HG03378 (cell line): ENCODE data around the gene CHGA.

Experiments
- ATAC-seq: cut with Tn5 transposase; IDR thresholded peaks from one replicate; pipeline ENCODE4 v1.9.1; 2021; ENCODE audit warnings: mild to moderate bottlenecking, moderate library complexity; ENCODE audit not compliant: unreplicated experiment

Gene CHGA

DNA sequence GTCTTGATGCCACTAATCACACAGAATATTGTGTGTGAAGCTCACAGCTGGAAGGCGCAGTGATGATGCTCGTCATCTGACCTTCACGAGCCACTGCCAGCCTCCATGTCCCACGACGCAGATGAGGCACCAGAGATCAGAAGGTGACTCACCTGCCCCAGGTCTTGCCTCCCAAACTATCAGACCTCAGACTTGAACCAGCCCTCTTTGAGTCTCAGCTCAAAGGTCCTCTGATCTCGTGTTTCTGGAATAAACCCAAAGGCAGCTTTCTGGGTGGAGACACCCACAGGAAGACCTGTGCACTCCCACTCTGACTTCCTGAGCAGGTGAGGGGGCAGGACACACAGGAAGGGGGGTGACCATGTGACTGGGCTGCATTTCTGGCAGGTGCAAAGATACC lies 19.6 kb upstream of the CHGA start:
- ATAC-seq: no peak

DNA sequence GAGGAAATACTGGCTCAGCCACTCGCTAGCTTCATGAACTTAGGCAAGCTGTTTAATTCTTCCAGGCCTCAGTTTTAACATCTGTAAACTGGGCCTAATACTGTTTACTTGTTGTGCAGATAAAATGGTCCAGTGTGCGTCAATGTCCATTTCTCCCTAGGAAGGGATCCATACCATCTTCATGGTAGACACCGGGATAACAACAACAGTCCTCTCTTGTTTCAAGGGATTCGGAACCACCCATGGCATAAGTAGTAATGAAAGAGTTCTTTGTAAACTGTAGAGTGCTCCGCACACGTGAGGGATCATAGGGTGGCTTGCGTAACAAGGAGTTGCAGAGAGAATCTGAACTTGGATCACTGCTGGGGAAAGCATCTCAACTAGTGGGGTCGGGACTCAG lies 17.3 kb upstream of the CHGA start:
- no peak for ATAC-seq

DNA sequence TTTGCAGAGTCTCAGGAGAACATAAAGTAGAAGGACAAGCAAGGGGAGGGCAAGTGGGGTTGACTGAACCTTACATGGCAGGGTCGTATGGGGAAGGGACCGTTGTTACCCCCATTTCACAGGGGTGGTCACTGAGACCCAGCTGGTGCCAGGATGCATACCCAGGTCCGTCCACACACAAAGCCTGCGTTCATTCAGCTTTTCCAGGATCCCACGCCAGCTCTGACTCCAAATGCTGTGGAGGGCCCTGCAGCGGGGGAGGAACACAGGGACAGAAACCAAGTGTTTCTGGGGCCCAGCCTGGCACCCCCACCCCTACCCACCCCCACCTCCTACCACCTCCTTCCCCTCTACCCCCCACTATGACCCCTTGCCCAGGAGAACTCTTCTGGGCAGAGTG lies 16.5 kb upstream of the CHGA start:
- ATAC-seq: no peak

DNA sequence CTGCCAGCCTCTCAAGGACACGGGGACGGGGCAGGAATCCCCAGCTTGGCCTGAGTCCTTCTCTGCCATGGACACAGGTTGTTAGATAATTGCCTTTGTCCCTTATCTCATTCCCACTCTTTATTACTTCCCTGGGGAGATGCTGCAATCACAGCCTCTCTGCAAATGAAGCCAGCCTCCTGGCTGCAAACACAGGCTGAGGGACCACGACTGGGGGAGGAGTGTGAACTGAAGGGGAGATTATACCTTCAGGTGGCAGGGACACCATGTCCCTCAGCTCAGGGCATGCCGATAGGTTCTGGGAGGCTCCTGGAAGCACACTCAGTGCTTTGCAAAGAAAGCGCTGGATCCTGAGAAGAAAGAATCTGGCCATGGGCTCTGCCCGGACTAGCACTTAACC lies 16.1 kb upstream of the CHGA start:
- ATAC-seq: no peak

DNA sequence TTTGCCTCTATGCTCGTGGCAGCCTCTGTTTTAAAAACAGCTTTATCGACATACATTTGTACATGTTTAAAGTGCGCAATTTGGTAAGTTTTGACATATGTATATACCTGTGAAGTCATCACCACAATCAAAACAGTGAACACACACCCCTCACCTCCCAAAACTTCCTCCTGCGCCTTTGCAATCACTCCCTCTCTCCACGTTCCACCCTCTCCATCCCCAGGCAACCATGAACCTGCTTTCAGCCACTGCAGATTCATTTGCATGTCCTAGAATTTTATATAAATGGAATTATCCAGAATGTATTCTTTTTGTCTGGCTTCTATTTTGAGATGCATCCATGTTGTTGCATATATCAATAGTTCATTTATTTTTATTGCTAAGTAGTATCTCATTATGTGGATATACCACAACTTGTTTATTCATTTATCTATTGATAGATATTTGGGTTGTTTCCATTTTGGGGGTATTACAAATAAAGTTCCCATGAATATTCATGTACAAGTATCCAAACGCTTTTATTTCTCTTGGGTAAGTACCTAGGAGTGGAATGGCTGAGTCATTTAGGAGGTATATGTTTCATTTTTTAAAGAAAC lies 15.5 kb upstream of the CHGA start:
- ATAC-seq: no peak

DNA sequence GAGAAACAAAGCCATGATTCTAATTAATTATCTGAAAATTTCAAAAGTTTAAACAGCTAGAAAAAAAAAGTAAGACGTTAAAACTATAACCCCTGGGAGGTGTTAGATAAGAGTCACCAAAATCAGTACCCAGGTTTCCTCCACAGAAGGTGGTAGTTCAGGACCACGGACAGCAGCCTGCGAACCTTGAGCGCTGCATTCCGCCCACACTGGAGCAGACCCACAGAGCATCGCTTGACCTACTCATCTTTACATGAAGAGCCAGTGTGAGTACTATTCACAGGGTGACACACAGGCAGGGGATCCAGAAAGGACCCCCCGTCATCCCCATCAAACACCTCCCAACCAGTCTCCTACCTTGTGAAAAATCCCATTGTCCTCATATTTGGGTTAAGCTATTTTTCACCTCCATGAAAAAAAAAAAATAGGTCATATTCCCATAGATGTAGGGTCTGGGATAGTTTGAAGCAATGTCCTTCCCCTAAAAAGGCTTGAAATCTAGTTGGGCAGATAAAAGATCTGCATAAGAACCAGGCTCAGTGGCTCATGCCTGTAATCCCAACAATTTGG lies 8.8 kb upstream of the CHGA start:
- no peak for ATAC-seq

DNA sequence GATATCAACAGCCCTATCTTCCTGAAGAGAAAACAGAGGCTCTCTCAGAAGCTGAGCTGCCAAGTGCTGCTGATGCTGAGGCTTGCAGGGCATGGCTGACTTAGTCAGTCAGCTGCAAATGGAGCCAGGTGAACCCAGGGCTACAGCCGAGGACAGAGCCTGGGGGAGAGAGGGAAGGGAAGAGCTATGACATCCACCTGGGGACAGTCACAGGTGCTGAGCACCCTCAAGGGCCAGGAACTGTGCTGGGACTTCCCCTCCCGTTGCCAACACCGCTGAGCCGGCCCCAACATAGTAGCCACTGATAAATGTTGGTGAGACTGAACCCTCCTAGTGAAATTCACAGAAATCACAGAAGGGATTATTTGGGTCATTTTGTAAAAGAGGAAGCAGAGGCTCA lies 6.7 kb upstream of the CHGA start:
- no peak for ATAC-seq

DNA sequence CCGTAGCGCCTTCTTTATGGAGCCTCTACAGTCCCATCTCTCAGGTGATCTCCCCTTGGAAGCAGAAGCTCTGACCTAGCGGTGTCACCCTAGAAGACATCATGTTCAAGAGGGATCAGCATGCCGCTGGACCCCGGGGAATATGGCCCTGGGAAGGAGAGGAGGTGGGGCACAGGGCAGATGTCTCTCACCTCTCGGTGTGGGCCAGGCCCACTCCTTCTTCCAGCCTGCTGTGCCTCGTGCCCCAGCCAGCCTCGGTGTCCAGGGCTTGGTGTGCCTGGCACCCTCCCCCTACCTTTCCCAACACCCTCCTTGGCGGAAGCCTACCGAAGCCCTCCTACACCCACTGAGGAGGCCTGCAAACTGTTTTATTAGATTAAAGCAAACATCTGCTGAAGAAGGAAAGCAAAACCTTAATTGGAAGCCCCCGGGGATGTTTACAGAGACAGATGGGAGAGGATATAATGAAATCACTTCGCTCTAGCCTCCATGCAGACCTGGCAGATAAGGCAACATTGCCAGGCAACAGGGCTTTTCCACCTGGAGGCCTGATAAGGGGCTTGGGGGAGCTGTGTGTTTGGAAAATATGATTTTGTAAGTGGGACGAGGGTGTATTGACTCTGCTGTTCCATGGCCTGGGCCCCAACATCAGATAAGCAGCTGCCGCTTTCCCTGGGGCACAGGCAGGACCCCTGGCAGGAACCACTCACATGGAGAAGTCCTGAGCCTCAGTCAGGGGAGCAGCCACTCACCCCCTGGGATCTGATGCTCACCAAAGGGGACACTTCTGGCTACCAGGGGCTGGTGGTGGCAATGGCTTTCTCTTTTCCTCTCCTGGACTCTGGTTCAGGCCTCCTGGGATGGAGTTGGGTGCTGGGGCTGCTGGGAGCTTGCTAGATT lies 5.7 kb upstream of the CHGA start:
- ATAC-seq: no peak

DNA sequence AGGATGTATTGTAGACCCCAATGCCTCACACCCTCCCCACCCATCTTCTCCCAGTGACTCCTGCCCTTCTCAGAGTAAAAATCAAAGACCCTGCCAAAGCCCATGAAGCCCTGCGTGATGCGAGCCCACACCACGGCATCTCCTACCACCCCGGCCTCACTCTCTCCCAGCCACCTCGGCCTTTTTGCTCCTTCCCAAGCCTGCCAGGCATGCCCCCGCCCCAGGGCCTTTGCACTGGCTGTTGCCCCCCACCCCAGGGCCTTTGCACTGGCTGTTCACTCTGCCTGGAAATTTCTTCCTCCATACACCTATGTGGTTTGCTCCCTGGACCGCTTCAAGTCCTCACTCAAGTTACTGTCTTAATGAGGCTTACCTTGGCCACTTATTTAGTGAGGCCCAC lies 5.0 kb upstream of the CHGA start:
- ATAC-seq: no peak

DNA sequence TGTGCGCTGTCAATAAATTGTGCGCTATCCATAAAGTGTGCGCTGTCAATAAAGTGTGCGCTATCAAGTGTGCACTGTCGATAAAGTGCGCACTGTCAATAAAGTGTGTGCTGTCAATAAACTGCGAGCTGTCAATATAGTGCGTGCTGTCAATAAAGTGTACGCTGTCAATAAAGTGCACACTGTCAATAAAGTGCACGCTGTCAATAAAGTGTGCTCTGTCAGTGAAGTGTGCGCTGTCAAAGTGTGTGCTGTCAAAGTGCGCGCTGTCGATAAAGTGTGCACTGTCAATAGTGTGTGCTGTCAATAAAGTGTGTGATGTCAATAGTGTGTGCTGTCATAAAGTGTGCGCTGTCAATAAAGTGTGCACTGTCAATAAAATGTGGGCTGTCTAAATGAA lies 2.9 kb upstream of the CHGA start:
- ATAC-seq: no peak

DNA sequence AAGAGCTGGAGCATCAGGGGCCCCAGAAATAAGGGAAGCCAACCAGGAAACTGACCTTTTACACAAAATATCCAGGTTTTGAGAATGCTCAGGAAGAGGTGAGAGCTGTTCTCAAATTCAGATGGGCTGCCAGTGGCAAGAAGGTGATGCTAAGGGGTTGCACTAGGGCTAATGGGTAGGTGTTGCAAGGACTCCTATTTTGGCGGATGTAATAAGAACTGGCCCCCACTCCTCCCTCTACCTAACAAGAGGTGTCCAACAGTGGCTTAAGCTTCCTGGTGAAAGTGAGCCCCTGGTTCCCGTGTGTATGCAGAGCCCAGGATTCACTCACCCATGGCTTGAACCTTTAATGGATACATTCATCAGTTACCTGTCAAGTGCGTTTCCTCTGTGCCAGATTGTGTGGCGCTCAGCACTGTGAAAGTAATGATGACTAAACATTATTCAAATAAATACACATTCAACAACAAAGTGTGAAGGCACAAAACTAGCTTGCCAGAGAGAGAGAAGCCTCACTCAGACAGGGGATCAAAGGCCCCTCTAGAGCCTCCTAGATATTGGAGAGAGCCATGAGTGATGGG lies 705 bp upstream of the CHGA start:
- no peak for ATAC-seq

DNA sequence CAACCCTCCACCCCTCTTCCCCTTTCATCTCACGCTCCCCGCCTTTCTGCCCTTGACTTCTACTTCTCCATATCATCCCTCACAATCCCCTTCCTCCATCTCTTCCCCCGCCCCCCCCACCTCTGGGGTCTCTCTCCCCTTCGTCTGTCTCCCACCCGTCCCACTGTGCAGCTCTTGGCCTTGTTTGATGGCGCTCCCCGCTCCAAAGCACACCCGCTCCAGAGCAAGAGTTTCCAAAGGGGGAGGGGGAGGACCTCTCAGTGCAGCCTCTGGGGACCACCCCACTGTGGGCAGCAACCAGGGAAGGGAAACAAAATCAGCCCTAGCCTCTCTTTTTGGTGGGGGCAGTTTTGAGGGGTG lies 774 bp downstream of the CHGA start:
- no peak for ATAC-seq

DNA sequence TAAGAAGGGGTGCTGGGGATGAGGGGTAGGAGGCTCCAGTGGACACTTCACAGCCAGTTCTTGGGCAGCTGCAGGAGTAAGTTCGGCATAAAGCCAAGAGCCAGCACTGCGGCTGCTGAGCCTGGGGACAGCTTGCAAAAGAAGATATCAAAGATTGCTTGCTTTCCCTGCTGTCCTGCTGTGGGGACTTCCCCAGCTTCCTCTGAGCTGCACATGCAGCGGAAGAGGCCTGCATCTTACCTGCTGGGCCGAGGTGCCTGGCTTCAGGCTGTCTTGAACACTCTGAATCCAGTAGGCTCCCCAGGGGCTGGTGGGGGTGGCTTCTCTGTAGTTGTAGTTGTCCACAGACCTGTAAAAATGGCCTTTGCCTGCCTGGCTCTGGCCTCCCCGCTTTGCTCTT lies 1.3 kb downstream of the CHGA start:
- no peak for ATAC-seq

DNA sequence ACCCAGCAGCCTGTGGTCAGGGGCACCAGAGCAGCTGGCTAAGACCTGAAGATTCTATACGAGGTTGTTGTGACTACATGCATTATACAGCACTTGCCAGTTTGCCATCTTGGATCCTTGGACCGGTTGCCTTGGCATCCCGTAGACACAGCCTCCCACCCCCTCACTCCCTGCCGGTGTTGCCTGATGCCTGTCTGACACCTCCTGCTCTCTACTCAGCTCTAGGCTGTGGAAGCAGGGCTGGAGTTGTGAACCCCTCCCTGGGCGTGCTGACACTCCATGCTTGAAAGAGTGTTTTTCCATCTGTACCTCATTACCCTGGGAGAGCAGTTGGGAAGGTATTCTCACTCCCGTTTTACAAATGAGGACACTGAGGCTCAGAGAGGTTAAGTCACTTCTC lies 2.5 kb downstream of the CHGA start:
- ATAC-seq: no peak

DNA sequence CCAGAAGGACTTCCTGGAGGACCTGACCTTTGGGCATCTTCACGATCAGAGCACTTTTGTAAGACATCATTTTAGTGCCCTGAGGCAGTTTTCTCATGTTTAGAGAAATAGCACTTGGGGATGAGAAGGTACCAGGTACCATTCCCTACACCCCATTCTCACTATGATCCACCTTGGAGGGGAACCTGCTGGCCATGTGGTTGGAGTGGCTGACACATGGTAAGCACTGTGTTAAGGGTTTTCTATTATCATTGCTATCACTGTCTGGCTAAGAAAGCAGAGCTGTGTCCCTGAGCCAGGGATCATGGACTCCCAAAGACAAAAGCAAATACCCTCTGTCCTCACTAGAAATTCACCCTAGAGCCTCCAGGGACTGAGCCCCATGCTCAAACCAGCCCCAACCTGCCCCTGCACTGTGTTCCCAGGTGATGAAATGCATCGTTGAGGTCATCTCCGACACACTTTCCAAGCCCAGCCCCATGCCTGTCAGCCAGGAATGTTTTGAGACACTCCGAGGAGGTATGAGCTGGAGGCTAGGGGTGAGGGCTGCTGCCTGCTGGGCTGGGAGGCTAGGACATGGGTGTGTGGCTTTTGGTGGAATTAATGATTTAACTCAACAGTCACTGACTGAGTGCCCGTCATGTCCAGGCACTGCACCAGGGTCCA lies 3.4 kb downstream of the CHGA start:
- ATAC-seq: no peak

DNA sequence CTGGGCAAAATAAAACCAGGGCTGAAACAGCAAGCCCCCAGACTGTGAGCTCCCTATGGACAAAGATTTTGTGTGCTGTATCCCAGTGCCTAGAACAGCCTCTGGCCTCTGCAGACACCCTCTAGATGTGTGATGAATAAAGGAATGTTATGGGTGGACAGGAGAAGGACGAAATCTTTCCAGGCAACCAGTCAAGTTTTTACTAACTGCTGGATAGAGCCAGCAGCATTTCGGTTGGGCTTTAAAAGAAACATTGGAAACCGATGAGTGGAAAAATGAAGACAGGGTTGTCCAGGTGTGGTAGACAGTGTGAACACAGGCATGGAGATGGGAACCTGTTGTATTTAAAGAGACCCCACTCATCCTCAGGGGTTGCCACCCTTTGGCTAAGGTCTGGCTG lies 4.0 kb downstream of the CHGA start:
- no peak for ATAC-seq

DNA sequence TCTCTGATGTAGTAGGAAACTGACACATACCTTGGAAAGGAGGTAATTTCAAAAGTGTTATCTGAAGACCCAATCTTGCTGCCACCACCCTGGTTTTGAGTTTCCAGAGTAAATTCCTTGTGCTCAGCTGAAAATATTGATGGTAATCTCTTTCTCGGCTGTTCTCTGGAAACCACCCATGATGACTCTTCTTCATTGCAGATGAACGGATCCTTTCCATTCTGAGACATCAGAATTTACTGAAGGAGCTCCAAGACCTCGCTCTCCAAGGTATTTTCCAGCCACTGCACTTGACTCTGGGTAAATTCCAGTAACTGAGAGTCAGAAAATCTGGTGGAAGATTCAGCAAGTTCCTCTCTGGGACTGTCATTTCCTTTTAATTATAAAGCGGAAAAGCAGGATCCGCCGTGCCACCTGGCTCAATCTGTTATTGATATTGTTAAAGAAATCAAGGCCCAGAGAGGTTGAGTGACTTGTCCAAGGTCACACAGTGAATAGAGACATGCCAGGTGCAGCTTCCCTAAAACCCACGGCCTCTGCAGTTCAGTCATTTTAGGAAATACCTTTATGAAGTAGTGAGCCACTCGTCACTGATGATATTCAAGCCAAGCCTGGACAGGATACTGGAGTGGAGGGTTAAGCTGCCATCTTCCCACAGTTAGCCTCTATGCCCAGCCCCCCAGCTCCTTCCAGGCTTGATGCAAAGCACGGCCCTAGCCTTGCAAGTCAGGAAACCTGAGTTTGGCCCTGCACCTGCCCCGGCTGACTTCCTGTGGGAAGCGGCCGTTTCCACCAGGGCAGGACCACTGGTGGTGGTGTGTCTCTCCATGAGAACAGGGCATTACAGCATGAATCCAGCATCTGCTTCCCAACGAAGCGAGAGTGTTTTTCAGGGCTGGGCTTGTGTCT lies 4.7 kb downstream of the CHGA start:
- ATAC-seq: no peak

DNA sequence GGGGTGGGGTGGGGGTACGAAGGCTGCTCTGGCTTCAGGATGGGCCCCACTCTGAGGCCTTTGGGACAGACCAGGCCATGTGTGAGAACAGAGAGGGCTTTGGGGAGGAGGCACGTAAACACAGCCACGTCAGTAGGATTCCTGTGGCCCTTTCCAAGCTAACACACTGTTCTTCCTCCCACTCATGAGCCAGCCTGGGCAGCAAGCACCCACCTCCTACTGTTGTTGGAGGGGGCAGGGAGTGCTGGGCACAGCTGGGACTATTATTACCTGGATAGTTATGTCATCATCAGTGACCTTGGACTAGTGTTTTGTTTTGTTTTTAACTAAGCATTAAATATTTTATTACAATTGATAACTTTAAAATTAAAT lies 5.3 kb downstream of the CHGA start:
- ATAC-seq: no peak

DNA sequence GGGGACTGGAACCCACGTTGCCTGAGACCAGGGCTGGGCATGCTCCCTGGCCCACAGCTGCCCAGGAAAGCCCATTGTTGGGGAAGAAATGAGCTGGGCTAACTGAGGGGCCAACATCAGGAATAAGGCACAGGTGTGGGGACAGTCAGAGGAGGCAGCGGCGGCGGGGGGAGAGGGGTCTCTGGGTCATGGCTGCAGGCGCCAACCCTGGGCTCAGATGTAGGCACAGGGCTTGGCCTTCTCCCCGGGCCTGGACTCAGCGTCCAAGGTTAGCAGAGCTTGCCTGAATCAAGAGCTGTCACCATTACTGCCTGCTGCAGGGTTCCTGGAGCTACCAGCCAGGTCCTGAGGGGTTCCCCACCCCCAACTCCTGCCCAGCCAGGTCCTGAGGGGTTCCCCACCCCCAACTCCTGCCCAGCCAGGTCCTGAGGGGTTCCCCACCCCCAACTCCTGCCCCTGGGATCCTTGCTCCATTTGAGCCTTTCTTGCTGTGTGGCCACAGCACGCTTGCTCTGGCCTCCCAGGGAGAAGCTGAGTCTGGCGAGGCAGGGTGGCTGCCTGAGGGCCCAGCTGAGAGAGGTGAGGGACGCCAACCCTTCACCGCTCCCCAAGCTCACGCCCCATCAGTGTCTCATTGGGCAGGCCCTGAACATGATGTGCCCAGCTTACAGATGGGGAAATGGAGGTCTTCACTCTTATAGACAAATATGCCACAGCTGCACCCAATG lies 6.2 kb downstream of the CHGA start:
- ATAC-seq: no peak
